22Rv1 (cell line): ENCODE measurements around the gene PHKB.

Experiments
- CTCF ChIP-seq: fragments of 450-650 bp; IDR thresholded peaks from 2 replicates; pipeline ENCODE4 v1.5.1; 2017; ENCODE audit warnings: mild to moderate bottlenecking
- ZFX ChIP-seq: fragments of 450-650 bp; IDR thresholded peaks from 2 replicates; pipeline ENCODE4 v1.6.1; 2017; ENCODE audit warnings: antibody characterized with exemption, borderline replicate concordance

DNA sequence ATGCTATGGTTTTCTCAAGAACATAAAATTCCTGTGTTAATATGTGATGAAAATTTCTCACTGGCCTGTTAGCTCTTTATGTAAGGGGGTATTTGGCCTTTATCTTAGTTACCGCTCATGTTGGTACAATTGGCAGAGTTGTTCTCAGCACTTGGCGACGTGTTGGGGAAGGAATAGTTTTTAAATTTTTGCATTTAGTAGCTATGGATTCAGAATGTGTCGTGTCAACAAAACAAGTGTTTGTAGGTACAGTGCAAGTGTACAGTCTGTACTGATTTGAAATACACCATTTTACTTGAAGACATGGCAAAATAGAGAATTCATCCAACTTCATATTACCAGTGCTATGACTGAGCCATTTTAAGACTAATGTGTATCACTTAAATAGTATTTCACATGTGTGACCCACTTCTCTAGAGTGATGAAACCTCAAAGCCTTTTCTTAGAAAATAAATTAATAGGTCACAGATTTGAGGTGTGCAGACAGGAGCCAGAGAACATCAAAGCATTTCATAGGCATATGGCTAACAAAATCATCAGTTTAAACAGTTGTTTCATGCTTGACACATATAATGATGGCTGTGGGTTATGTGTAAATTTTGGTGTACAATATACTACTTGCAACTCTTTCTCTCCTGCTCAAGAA, 150.8 kb downstream of the PHKB start:
- TF ChIP-seq CTCF (no peak), ZFX (no peak)
